22Rv1 (cell line): ENCODE data around the gene SCAP.

Experiments
- CTCF ChIP-seq: fragments of 450-650 bp; IDR thresholded peaks from 2 replicates; pipeline ENCODE4 v1.5.1; 2017; ENCODE audit warnings: mild to moderate bottlenecking
- ZFX ChIP-seq: fragments of 450-650 bp; IDR thresholded peaks from 2 replicates; pipeline ENCODE4 v1.6.1; 2017; ENCODE audit warnings: antibody characterized with exemption, borderline replicate concordance

GRCh38 chr3:47431225-47431624 is 44.5 kb downstream of the SCAP start:
- TF ChIP-seq CTCF (no peak), ZFX (no peak)
